Sciatic nerve (tissue), 2 donors: Measurements from ENCODE around the gene LST1. TPM values are rescaled to one million over a fixed set of nuclear protein-coding genes. Genes with fewer than 3 reads are reported as not detected.
A peak's percentile ranks its signal among the peaks of the same experiment; 100 is the strongest.

ENCODE experiments used
- ATAC-seq: fragments of 200-7000 bp; cut with Tn5 transposase; one replicate; pipeline ENCODE4 v1.9.1; 2020; ENCODE audit warnings: mild to moderate bottlenecking, moderate library complexity
- DNase-seq: peaks from one replicate; pipeline ENCODE4 v3.0.0-alpha.2; 2020; ENCODE audit warnings: low spot score
- intact Hi-C: fragments of 100-400 bp; cut with DNase I; formaldehyde crosslinking; loops from one replicate; pipeline ENCODE4 v1.14.2; 2022
- microRNA-seq: library from miRNA; unstranded; fragments of <30 nt; microRNA quantifications from one replicate; pipeline ENCODE4 v1.2.0, GENCODE V29; 2020
- total RNA-seq: library from RNA; stranded (reverse); fragmentation: NEBNext Ultra II Directional; extraction: Animal tissue kit (Norgen Biotek cat#: 25700); gene quantifications from one replicate; pipeline ENCODE4 v1.2.1, GENCODE V29; 2021
- donor health status: DM: no; HTN: no; CAD: no.
- donor health status: DM: no; HTN: no; CAD: no.

LST1 gene
- total RNA-seq, 1 donor from 2014 or later: 17.7 TPM

DNA sequence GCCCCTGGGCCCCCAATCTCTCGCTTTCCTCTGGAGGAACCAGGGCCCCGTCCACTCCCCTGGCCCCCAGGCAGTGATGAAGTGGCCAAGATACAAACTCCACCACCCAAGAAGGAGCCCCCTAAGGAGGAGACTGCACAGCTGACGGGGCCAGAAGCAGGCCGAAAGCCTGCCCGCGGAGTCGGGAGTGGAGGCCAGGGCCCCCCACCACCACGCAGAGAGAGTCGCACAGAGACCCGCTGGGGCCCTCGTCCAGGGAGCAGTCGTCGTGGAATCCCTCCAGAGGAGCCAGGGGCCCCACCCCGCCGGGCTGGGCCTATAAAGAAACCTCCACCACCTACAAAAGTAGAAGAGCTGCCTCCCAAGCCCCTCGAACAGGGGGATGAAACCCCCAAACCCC lies 45.1 kb downstream of the LST1 start:
- intact Hi-C loops: no loop called here
- ATAC-seq: no peak
- DNase-seq: no peak

GRCh38 chr6:31631681-31632278 lies 45.7 kb downstream of the LST1 start:
- ATAC-seq: peak; percentile 20
- DNase-seq: no peak
- intact Hi-C loops: no loop called here

- intact Hi-C loops: no loop called here
- DNase-seq: no peak
- peak; percentile 6 for ATAC-seq
Measured at GRCh38 chr6:31632279-31632946, 46.3 kb downstream of the LST1 start.

DNA sequence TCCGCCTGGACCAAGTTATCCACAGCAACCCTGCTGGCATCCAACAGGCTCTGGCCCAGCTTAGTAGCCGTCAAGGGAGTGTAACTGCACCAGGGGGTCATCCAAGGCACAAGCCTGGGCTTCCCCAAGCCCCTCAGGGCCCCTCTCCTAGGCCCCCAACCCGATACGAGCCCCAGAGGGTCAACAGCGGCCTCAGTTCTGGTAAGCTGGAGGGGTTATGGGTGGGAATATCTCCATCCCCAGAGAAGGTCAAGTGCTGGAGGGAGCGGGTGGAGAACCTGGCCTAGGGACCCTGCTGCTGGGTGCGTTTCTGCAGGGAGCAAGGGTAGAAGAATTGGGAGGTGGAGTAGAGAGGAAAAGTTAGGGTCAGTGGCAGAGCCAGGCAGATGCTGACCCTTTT lies 47.4 kb downstream of the LST1 start:
- intact Hi-C loops: no loop called here

GRCh38 chr6:31634131-31634530 lies 48.1 kb downstream of the LST1 start:
- no peak for ATAC-seq
- intact Hi-C loops: no loop called here
- no peak for DNase-seq

More for the DNA sequence above, 47.4 kb downstream of the LST1 start:
- DNase-seq (no peak), ATAC-seq (no peak)

DNA sequence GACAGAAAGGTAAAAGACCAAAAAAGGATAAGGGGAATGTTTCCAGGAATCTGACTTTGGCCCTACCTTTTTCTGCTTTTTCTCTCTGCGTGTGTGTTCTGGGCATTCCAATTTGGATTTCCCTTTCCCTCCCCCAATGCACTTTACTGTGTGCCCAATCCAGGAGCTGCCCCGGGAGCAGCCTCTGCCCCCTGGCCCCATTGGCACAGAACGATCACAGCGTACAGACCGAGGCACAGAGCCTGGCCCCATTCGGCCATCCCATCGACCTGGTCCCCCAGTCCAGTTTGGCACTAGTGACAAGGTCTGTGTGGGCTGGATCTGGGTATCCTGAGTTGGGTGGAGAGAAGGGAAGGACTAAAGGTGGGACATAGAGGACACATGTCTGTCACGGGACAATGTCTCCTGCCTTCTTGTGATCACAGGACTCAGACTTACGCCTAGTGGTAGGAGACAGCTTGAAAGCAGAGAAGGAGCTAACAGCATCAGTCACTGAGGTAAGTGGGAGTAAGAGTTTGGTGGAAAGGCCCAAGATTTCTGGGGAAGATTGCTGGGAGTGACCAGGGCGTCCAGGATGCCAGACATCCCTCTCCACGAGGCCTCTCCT lies 49.0 kb downstream of the LST1 start:
- DNase-seq (no peak), ATAC-seq (no peak)
- intact Hi-C loops: no loop called here

GRCh38 chr6:31636698-31637596 lies 50.9 kb downstream of the LST1 start:
- intact Hi-C loops: no loop called here
- ATAC-seq (no peak), DNase-seq (no peak)

Small RNA genes lying within 50 kb of the gene (microRNA-seq; reads per million reads assigned to microRNA genes)
- not detected for gene MIR6832

Other genes starting within 250 kb of the LST1 start
- gene HLA-B, start 229.1 kb upstream of the LST1 start, total RNA-seq: 990 TPM
- 26.5 TPM for gene MICA, start 182.7 kb upstream of the LST1 start, total RNA-seq
- 2.9 TPM for gene MICB, start 88.1 kb upstream of the LST1 start, total RNA-seq
- not detected for gene MCCD1, start 57.3 kb upstream of the LST1 start, total RNA-seq
- gene DDX39B, start 44.3 kb upstream of the LST1 start, total RNA-seq: 258 TPM
- gene ATP6V1G2, start 39.7 kb upstream of the LST1 start, total RNA-seq: 4.8 TPM
- 23.0 TPM for gene NFKBIL1, start 38.7 kb upstream of the LST1 start, total RNA-seq
- 0.27 TPM for gene LTA, start 14.0 kb upstream of the LST1 start, total RNA-seq
- gene TNF, start 10.7 kb upstream of the LST1 start, total RNA-seq: 0.40 TPM
- gene LTB, start 3.9 kb upstream of the LST1 start, total RNA-seq: 4.0 TPM
- gene NCR3, start 6.7 kb downstream of the LST1 start, total RNA-seq: 1.1 TPM
- gene AIF1, start 29.0 kb downstream of the LST1 start, total RNA-seq: 50.6 TPM
- 166 TPM for gene PRRC2A, start 34.4 kb downstream of the LST1 start, total RNA-seq
- gene BAG6, start 66.4 kb downstream of the LST1 start, total RNA-seq: 201 TPM
- 0.53 TPM for gene APOM, start 69.6 kb downstream of the LST1 start, total RNA-seq
- 14.5 TPM for gene C6orf47, start 74.5 kb downstream of the LST1 start, total RNA-seq
- gene GPANK1, start 78.7 kb downstream of the LST1 start, total RNA-seq: 16.7 TPM
- 116 TPM for gene CSNK2B, start 79.8 kb downstream of the LST1 start, total RNA-seq
- 20.4 TPM for gene LY6G5B, start 83.7 kb downstream of the LST1 start, total RNA-seq
- 2.1 TPM for gene LY6G5C, start 94.8 kb downstream of the LST1 start, total RNA-seq
- 46.0 TPM for gene ABHD16A, start 117.0 kb downstream of the LST1 start, total RNA-seq
- gene LY6G6F, start 120.6 kb downstream of the LST1 start, total RNA-seq: not detected
- not detected for gene LY6G6D, start 129.1 kb downstream of the LST1 start, total RNA-seq
- gene LY6G6C, start 135.5 kb downstream of the LST1 start, total RNA-seq: 0.71 TPM
- 0.62 TPM for gene MPIG6B, start 137.1 kb downstream of the LST1 start, total RNA-seq
- gene DDAH2, start 143.0 kb downstream of the LST1 start, total RNA-seq: 124 TPM
- 239 TPM for gene CLIC1, start 150.3 kb downstream of the LST1 start, total RNA-seq
- 21.2 TPM for gene MSH5, start 153.7 kb downstream of the LST1 start, total RNA-seq
- 4.9 TPM for gene SAPCD1, start 176.4 kb downstream of the LST1 start, total RNA-seq
- 0.94 TPM for gene VWA7, start 191.1 kb downstream of the LST1 start, total RNA-seq
- 42.3 TPM for gene VARS1, start 209.5 kb downstream of the LST1 start, total RNA-seq
- 30.1 TPM for gene LSM2, start 220.7 kb downstream of the LST1 start, total RNA-seq
- 2.8 TPM for gene HSPA1L, start 229.0 kb downstream of the LST1 start, total RNA-seq
- 195 TPM for gene HSPA1A, start 229.3 kb downstream of the LST1 start, total RNA-seq
- gene HSPA1B, start 241.5 kb downstream of the LST1 start, total RNA-seq: 181 TPM